ENCODE measurements around the gene MSMB. TPM values are rescaled to one million over a fixed set of nuclear protein-coding genes. Genes with fewer than 3 reads are reported as not detected.
"Not testable (repeated sequence)": the region's sequence is repeated elsewhere in the genome, so short reads cannot be mapped to it uniquely, and the experiment has no call there.

Gene MSMB
- total RNA-seq, 1 donor from 2014 or later: not detected

DNA sequence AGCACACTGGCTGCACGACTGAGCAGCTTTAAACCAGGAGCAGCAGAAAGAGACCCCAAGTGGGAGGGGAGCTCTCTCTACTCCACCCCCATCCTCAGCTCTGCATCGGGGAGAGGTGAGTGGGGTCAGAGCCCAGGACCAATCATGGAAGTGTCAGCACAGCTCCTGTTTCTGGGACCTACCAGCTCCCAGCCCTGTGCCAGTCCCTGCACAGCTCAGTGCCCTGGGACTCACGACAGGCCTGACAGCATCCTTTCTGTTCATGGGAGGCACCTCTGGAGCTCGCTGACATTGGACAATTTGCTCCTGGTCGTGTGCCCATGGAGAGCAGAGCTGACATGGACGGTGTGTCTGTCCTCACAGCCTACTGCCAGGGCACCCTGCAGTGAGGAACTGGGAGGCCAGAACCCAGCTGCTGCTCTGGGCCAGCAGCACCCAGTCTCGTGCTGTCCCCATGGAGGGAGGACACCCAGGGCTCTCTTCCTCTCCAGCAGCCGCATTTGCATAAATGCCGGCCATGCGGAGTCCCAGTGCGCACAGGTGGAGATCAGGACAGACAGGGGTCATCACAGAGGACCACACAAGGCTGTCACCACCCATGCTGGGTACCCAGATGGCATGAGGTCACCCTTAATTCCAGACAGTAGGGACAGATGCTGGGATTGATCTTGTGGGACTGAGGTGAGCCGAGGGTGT, 45.9 kb upstream of the MSMB start:
- POLR2A ChIA-PET: no interaction called here
- CTCF ChIA-PET: no interaction called here
- intact Hi-C loops (cut with micrococcal nuclease): no loop called here
- no peak for TF ChIP-seq CTCF (IDR thresholded peaks at IDR 0.05)
- Mint-ChIP-seq H3K36me3 (ENCODE audit: low read depth) (no peaks in the 10 kb centered on the region), H3K27ac (peak overlapping the region; percentile 66), H3K9me3 (no peaks in the 10 kb centered on the region), H3K4me3 (peak overlapping the region; percentile 35), H3K4me1 (peaks cover 15% of the 10 kb centered on the region), H3K27me3 (no peaks in the 10 kb centered on the region)
- DNase-seq (no peak), ATAC-seq (ENCODE audit: low read depth) (peak; percentile 26)

GRCh38 chr10:46091080-46091827, 45.2 kb upstream of the MSMB start:
- H3K9me3 Mint-ChIP-seq: no peaks in the 10 kb centered on the region
- ChIA-PET POLR2A (no interaction called here), CTCF (no interaction called here)
- H3K27ac Mint-ChIP-seq: peak overlapping the region; percentile 66
- ATAC-seq (ENCODE audit: low read depth) (peak; percentile 31), DNase-seq (no peak)
- intact Hi-C loops (cut with micrococcal nuclease): no loop called here
- peaks cover 7% of the 10 kb centered on the region for H3K4me1 Mint-ChIP-seq
- TF ChIP-seq CTCF (IDR thresholded peaks at IDR 0.05): no peak
- no peaks in the 10 kb centered on the region for H3K27me3 Mint-ChIP-seq
- H3K4me3 Mint-ChIP-seq: peak overlapping the region; percentile 35
- no peaks in the 10 kb centered on the region for H3K36me3 Mint-ChIP-seq (ENCODE audit: low read depth)

- no peak for ATAC-seq (ENCODE audit: low read depth)
- DNase-seq: no peak
- Mint-ChIP-seq H3K27me3 (no peaks in the 10 kb centered on the region), H3K36me3 (ENCODE audit: low read depth) (no peaks in the 10 kb centered on the region), H3K9me3 (no peaks in the 10 kb centered on the region), H3K27ac (peak overlapping the region; percentile 50), H3K4me3 (no peak overlapping the region), H3K4me1 (no peaks in the 10 kb centered on the region)
- intact Hi-C loops (cut with micrococcal nuclease): no loop called here
- TF ChIP-seq CTCF (IDR thresholded peaks at IDR 0.05): no peak
- ChIA-PET POLR2A (interaction anchor here (0.6 kb wide), 1 partner anchor 482 kb away, joined by 4 read pairs; no protein-coding TSS in a partner anchor), CTCF (no interaction called here)
These were observed 44.3 kb upstream of the MSMB start for GRCh38 chr10:46090258-46090812.

- CTCF ChIA-PET, H3K9me3 Mint-ChIP-seq: not testable (repeated sequence)
These were observed 41.3 kb upstream of the MSMB start for GRCh38 chr10:46087381-46087780.

DNA sequence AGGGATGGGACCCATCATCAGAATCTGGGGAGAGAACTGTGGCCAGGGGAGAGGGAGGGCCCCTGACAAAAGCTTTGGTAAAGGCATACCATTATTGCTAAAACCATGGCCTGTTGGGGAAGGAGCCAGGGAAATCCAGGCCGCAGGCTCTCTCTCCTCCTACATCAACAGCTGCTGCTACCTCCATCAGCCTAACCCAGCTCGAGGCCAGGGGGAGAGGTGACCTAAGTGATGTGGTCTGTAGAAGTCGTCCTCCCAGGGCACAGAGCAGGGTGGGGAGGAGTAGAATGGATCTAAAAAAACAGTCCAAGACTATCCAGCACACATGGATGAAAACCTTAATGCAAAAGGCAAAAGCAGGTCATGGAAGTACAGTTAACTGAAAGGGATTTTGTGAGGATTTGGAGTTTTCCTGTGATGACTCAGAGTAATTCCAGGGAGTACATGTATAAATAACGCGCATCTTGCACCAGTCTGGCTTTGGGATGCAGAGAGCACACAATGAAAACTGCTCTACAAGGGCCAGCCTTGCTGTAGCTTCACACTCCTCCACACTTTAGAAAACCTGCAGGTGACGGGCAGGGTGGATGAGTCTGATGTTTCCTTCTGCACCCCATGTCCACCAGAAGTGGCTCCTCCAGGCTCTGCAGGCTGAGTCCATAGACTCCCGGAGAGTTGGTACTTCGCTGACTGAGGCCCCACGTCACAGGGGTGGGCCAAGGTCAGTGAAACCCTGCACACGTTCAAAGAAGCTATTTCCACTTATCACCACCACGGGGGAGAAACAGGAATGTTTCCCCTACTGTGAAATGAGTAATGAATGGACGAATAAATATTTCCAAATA, 38.5 kb upstream of the MSMB start:
- H3K36me3 Mint-ChIP-seq (ENCODE audit: low read depth): no peaks in the 10 kb centered on the region
- H3K9me3 Mint-ChIP-seq: no peaks in the 10 kb centered on the region
- DNase-seq (no peak), ATAC-seq (ENCODE audit: low read depth) (no peak)
- H3K27ac Mint-ChIP-seq: no peak overlapping the region
- H3K27me3 Mint-ChIP-seq: no peaks in the 10 kb centered on the region
- H3K4me3 Mint-ChIP-seq: no peak overlapping the region
- intact Hi-C loops (cut with micrococcal nuclease): no loop called here
- H3K4me1 Mint-ChIP-seq: peaks cover 8% of the 10 kb centered on the region
- ChIA-PET CTCF (no interaction called here), POLR2A (no interaction called here)
- no peak for TF ChIP-seq CTCF (IDR thresholded peaks at IDR 0.05)

More at GRCh38 chr10:46087381-46087780, 41.3 kb upstream of the MSMB start:
- ATAC-seq (ENCODE audit: low read depth); POLR2A ChIA-PET; intact Hi-C loops (cut with micrococcal nuclease); DNase-seq; H3K4me3 Mint-ChIP-seq; H3K4me1 Mint-ChIP-seq; H3K27ac Mint-ChIP-seq; H3K27me3 Mint-ChIP-seq; H3K36me3 Mint-ChIP-seq (ENCODE audit: low read depth): not testable (repeated sequence)
